H54 (cell line): ENCODE data around the gene SEPTIN5.
A peak's percentile ranks its signal among the peaks of the same experiment; 100 is the strongest.
"Not testable (repeated sequence)": the region's sequence is repeated elsewhere in the genome, so short reads cannot be mapped to it uniquely, and the experiment has no call there.

Experiments
- DNase-seq: peaks from one replicate; pipeline ENCODE4 v3.0.0; 2011; ENCODE audit warnings: low spot score, mixed read lengths; ENCODE audit not compliant: insufficient read length
- FAIRE-seq: peaks from 3 replicates; lab custom pipeline; 2011; peaks lifted over from hg19 to GRCh38; lab: Jason Lieb, UNC
- POLR2A ChIP-seq: IDR thresholded peaks from 2 replicates; pipeline ENCODE4 v1.6.1; 2011; ENCODE audit warnings: low read depth, mild to moderate bottlenecking, low read length

SEPTIN5 gene

DNA sequence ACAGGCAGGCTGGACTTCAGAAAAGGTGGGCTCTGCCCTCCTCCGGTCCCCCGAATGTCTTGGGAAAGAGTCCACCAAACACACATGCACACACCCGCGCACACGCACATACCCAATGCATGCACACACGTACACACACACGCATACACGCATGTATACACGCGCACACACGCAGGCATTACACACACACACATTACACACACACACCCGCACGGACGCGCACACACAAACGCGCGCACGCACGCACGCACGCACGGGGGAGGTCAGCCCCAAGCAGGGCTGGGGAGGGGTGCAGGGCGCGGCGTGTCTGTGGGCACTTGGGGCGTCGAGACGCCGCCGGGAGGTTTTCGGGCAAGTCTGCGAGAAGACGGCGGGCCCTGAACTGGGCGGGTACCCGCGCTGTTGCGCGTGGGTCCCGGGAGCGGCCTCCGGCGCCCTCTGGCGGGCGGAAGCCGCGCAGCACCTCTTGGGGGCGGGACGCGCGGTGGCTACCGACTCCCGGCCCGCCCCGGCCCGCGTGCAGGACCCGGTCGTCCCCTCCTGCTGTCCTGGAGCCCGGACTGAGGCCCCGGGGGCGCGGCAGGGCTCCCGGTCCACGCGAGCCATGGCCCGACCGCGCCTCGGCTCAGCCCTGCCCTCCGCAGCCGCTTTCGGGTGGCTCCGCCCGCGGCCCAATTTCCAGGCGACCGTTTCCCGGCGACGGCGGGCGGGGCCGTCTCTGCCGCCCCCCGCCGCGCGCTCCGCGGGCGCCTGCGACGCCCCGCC lies 3.6 kb downstream of the SEPTIN5 start:
- no peak for TF ChIP-seq POLR2A
- FAIRE-seq (no peak), DNase-seq (peak; percentile 81)

GRCh38 chr22:19718456-19719049 lies 4.2 kb downstream of the SEPTIN5 start:
- no peak for DNase-seq
- FAIRE-seq: no peak
- TF ChIP-seq POLR2A: peak; percentile 58

GRCh38 chr22:19719050-19719482 lies 4.8 kb downstream of the SEPTIN5 start:
- FAIRE-seq: no peak
- no peak for DNase-seq
- TF ChIP-seq POLR2A: no peak

DNA sequence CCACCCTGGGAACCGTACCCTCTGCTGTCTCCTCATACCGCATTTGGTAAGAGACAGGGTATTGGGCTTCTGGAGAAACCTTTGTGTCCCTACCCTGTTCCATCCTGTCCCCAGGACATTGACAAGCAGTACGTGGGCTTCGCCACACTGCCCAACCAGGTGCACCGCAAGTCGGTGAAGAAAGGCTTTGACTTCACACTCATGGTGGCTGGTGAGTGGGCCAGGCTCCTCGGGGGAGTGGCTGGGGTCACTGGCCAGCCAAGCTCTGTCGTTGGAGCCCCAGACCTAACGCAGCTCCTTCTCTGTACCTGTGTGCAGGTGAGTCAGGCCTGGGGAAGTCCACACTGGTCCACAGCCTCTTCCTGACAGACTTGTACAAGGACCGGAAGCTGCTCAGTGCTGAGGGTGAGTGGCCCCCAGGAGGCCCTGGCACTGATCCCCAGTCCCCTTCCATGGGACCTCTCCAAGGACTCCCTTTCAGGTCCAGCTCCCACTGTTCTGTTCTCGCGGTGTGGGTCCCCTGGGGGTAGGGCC lies 5.3 kb downstream of the SEPTIN5 start:
- FAIRE-seq (no peak), DNase-seq (no peak)

DNA sequence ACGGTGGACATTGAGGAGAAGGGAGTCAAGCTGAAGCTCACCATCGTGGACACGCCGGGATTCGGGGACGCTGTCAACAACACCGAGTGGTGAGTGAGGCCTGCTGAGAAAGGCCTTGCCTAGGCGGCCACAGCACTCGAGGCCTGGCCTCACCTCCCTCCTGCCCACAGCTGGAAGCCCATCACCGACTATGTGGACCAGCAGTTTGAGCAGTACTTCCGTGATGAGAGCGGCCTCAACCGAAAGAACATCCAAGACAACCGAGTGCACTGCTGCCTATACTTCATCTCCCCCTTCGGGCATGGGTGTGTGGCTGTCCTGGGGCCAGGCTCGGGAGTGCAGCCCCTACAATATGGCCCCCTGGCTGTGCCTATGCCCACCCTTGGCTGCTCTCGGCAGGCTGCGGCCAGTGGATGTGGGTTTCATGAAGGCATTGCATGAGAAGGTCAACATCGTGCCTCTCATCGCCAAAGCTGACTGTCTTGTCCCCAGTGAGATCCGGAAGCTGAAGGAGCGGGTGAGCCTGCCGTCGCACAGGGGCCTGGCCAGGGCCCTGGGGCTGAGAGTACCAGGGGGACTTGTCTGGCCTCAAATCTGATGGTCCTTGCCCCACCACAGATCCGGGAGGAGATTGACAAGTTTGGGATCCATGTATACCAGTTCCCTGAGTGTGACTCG lies 6.0 kb downstream of the SEPTIN5 start:
- no peak for TF ChIP-seq POLR2A
- FAIRE-seq: no peak
- no peak for DNase-seq

More for the DNA sequence above, 5.3 kb downstream of the SEPTIN5 start:
- no peak for TF ChIP-seq POLR2A

- DNase-seq: no peak
- FAIRE-seq: no peak
- TF ChIP-seq POLR2A: no peak
Measured at GRCh38 chr22:19720999-19721329, 6.7 kb downstream of the SEPTIN5 start.

- FAIRE-seq (no peak), DNase-seq (no peak)
- TF ChIP-seq POLR2A: no peak
Measured at GRCh38 chr22:19721330-19722177, 7.3 kb downstream of the SEPTIN5 start.

DNA sequence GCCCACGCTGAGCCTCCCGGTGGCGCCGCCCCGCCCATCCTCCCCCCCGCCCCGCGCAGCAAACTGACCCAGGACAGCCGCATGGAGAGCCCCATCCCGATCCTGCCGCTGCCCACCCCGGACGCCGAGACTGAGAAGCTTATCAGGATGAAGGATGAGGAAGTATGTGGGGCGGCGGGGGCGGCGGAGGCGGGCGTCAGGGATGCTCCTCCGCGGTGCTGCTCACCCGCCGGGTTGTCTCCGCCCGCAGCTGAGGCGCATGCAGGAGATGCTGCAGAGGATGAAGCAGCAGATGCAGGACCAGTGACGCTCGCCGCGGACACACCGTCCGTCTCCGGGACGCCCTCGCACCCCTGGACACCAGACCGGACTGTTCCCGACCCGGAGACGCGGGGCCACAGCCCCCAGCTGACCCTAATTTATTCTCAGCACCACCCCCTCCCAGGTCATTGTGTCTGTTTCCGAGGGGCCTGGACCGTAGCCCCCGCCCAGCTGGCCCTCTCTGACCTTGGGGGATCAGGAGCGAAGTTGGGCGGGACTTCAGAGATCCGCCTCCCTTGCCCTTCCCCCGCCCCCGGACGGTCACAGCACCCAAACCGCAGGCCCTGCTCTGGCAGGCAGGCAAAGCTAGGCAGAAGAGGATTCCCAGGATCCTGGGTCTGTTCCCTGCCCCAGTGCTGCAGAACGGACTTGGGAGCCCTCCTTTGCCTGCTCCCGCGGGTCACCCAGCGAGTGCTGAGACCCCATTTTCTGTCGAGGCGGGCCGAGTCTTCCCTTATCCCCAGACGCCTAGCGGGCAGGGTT lies 8.1 kb downstream of the SEPTIN5 start:
- no peak for TF ChIP-seq POLR2A
- DNase-seq (no peak), FAIRE-seq (no peak)

- no peak for TF ChIP-seq POLR2A
- FAIRE-seq (no peak), DNase-seq (no peak)
Measured at GRCh38 chr22:19722982-19723231, 8.6 kb downstream of the SEPTIN5 start.

DNA sequence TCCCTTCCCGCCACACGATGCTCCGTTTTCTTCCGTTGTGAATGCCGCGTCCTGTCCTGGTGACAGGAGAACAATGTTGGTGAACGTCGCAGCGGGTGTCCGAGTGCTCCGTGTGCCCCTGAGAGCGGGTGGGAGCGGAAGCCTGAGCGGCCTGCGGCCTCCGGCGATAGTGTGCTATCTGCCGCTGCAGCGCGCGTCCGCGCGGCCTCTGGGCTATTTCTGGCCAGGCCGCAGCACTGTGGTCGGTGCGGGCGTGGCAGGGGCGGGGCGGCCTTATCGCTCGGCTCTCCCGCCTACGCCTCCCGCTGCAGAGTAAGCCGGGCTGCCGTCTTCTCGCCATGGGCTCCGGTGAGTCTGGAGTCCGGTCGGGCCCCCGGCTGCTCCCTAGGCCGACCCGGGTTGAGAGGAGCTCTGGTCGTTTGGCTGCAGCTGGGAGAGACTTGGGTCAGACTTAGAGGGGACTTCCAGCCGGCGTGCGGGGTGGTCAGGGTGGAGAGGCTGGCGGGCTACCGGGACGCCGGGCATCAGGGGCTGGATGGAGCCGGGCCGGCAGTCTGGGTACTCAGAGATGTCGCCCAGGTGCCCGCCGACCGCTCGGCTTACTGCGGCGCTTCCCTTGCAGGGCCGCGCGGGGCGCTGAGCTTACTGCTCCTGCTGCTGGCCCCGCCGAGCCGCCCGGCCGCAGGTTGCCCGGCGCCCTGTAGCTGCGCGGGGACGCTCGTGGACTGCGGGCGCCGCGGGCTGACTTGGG lies 9.1 kb downstream of the SEPTIN5 start, which contains the start of gene GP1BB:
TSS of gene GP1BB (plus strand) at position 308 of the 751 bp plus-strand sequence. CDS start at position 339, 31 bp downstream.
- DNase-seq (no peak), FAIRE-seq (no peak)
- TF ChIP-seq POLR2A: no peak

DNA sequence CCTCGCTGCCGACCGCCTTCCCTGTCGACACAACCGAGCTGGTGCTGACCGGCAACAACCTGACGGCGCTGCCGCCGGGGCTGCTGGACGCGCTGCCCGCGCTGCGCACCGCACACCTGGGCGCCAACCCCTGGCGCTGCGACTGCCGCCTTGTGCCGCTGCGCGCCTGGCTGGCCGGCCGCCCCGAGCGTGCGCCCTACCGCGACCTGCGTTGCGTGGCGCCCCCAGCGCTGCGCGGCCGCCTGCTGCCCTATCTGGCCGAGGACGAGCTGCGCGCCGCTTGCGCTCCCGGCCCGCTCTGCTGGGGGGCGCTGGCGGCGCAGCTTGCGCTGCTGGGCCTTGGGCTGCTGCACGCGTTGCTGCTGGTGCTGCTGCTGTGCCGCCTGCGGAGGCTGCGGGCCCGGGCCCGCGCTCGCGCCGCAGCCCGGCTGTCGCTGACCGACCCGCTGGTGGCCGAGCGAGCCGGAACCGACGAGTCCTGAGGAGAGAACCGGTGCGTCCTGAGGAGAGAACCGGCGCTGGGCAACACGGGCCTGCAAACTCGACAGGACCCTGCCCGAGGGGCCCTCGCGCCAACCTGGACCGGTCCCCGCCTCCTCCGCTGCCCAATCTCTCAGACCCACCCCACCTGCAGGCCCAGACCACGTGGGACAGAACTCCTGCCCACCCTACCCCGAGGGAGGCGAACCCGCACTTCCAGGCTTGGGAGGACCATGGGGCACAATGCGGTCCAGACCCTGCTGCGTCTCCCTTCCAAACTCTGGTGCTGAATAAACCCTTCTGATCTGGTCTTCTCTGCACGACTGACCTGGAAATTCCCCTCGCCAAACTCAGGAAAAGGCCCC lies 9.9 kb downstream of the SEPTIN5 start:
- DNase-seq (no peak), FAIRE-seq (no peak)
- TF ChIP-seq POLR2A: no peak

DNA sequence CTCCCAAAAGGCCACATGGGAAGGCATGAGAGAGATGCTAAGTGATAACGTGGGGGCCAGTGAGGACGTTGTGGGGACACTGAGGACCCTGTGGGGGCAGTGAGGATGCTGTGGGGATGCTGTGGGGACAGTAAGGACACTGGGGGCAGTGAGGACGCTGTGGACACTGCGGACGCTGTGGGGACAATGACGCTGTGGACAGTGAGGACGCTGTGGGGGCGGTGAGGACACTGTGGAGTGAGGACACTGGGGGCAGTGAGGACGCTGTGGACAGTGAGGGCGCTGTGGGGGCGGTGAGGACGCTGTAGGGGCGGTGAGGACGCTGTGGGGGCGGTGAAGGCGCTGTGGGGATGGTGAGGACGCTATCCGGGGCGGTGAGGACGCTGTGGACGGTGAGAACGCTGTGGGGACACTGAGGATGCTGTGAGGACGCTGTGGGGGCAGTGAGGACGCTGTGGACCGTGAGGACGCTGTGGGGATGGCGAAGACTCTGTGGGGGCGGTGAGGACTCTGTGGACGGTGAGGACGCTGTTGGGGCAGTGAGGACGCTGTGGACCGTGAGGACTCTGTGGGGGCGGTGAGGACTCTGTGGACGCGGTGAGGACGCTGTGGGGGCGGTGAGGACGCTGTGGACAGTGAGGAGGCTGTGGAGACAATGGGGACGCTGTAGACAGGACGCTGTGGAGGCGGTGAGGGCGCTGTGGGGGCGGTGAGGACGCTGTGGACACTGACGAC lies 10.8 kb downstream of the SEPTIN5 start:
- no peak for TF ChIP-seq POLR2A
- FAIRE-seq: no peak

GRCh38 chr22:19726064-19726788 lies 11.9 kb downstream of the SEPTIN5 start:
- FAIRE-seq, DNase-seq: not testable (repeated sequence)

More for the DNA sequence above, 10.8 kb downstream of the SEPTIN5 start:
- DNase-seq: no peak
